Gastrocnemius medialis (tissue), 4 donors: Measurements from ENCODE around the gene JAM3.

Experiments used
- CTCF ChIP-seq, 5 experiments: fragments of 450-650 bp in 3 of 5; fragments of 200-600 bp in 2 of 5; sonication (generic) in 2 of 5; IDR thresholded peaks in 4 of 5; conservative IDR thresholded peaks in 1 of 5; 1 replicate in 4 of 5; 2 replicates in 1 of 5; pipeline ENCODE4 v1.5.1; 2016 to 2019; ENCODE audit warnings: antibody characterized with exemption in 5 of 5, mild to moderate bottlenecking in 3 of 5, moderate library complexity in 3 of 5
- POLR2A ChIP-seq, 2 donors: fragments of 450-650 bp; IDR thresholded peaks; one replicate each; pipeline ENCODE4 v1.6.1; 2017; ENCODE audit warnings: antibody characterized with exemption in 2 of 2, mild to moderate bottlenecking in 2 of 2, moderate library complexity in 2 of 2

GRCh38 chr11:134019500-134019899, 49.4 kb upstream of the JAM3 start:
- TF ChIP-seq CTCF (IDR thresholded peaks at IDR 0.05 in 4 of 5, conservative IDR thresholded peaks at IDR 0.05 in 1 of 5), result no peak
- no peak for TF ChIP-seq POLR2A (IDR thresholded peaks at IDR 0.05)
